HCT116 (cell line): Measurements from ENCODE around the gene NSMF.

Source experiments
- CEBPB ChIP-seq: IDR thresholded peaks from 2 replicates; pipeline ENCODE4 v1.6.1; 2012; ENCODE audit warnings: low read depth
- EGR1 ChIP-seq: IDR thresholded peaks from 2 replicates; pipeline ENCODE4 v1.6.1; 2012; ENCODE audit warnings: low read depth
- FOSL1 ChIP-seq: IDR thresholded peaks from 2 replicates; pipeline ENCODE4 v1.6.1; 2012; ENCODE audit warnings: low read depth
- POLR2A ChIP-seq: IDR thresholded peaks from 2 replicates; pipeline ENCODE4 v1.7.0; 2011; ENCODE audit warnings: borderline replicate concordance; ENCODE audit not compliant: insufficient read depth, insufficient read length; ENCODE audit errors: extremely low read depth
- RAD21 ChIP-seq: IDR thresholded peaks from 2 replicates; pipeline ENCODE4 v1.6.1; 2012; ENCODE audit warnings: low read depth, mild to moderate bottlenecking
- SIN3A ChIP-seq: IDR thresholded peaks from 2 replicates; pipeline ENCODE4 v1.6.1; 2012; ENCODE audit warnings: low read depth
- YY1 ChIP-seq: IDR thresholded peaks from 2 replicates; pipeline ENCODE4 v1.6.1; 2011; ENCODE audit warnings: low read length, low read depth, moderate library complexity, mild to moderate bottlenecking; ENCODE audit not compliant: insufficient replicate concordance; ENCODE audit errors: extremely low read depth
- ZNF274 ChIP-seq: fragments of 200-500 bp; sonication (Bioruptor generic); IDR thresholded peaks from 2 replicates; pipeline ENCODE4 v1.6.1; 2014; ENCODE audit warnings: mild to moderate bottlenecking, low read depth, low read length, inconsistent platforms
- TF ChIP-seq, protein P1 (sequence below), 3 experiments: fragments of 200-600 bp in 1 of 3; sonication (generic) in 1 of 3; IDR thresholded peaks in 2 of 3; conservative IDR thresholded peaks in 1 of 3; 2 replicates each; pipeline ENCODE4 v1.5.1; 2012 to 2017; ENCODE audit warnings: low read depth in 2 of 3, low read length in 2 of 3, antibody characterized with exemption in 1 of 3, borderline replicate concordance in 1 of 3, control low read depth in 1 of 3, mild to moderate bottlenecking in 1 of 3, mixed read lengths in 1 of 3, mixed run types in 1 of 3, moderate library complexity in 1 of 3; ENCODE audit not compliant: insufficient read depth in 1 of 3
- TF ChIP-seq, protein P2 (sequence below): IDR thresholded peaks from 2 replicates; pipeline ENCODE4 v1.6.1; 2012
- TF ChIP-seq, protein P3 (sequence below): IDR thresholded peaks from 2 replicates; pipeline ENCODE4 v1.6.1; 2011; ENCODE audit warnings: mild to moderate bottlenecking, low read length, moderate library complexity; ENCODE audit not compliant: insufficient replicate concordance; ENCODE audit errors: extremely low read depth

DNA sequence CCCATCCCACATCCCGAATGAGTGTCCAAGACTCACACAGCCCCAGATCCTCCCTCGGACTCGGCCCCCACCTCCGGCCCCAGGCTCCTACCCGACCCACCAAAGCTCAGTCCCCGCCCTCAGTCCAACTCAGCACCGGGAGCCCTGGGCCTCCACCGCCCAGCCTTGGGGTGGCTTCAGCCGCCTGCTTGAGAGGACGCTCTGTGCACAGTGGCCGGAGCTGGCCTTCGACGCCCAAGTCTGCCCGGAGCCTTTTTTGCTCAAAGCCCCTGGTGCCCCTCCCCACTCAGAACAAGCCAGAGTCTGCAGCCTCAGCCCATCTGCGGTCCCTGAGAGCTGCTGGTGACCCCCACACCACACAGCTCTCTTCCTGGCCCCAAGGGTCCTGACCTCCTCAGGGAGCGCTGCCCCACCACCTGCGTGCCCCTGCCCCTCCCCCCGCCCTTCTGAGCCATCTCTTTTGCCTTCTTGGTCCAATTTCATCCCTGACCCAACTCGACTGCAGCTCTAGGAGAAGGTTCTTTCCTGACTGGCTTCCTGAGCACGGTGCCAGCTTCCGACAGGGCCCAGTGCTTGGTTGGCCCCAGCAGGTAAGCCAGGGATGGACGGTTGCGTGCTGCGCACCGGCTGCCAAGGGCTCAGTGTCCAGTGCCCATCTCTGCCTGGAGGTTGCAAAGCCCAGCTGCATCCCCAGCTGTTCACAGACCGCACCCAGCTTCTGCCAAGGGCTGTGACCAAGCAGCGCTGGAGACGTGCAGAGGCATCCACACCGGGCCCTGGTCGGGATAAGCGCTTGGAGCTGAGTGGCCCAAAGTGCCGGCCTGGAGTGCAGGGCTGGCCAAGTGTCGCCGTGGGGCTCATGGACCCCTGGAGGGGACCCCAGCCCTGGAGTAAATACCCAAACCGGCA is 27.7 kb upstream of the NSMF start:
- TF ChIP-seq, protein P1, sequence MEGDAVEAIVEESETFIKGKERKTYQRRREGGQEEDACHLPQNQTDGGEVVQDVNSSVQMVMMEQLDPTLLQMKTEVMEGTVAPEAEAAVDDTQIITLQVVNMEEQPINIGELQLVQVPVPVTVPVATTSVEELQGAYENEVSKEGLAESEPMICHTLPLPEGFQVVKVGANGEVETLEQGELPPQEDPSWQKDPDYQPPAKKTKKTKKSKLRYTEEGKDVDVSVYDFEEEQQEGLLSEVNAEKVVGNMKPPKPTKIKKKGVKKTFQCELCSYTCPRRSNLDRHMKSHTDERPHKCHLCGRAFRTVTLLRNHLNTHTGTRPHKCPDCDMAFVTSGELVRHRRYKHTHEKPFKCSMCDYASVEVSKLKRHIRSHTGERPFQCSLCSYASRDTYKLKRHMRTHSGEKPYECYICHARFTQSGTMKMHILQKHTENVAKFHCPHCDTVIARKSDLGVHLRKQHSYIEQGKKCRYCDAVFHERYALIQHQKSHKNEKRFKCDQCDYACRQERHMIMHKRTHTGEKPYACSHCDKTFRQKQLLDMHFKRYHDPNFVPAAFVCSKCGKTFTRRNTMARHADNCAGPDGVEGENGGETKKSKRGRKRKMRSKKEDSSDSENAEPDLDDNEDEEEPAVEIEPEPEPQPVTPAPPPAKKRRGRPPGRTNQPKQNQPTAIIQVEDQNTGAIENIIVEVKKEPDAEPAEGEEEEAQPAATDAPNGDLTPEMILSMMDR (IDR thresholded peaks at IDR 0.05 in 2 of 3, conservative IDR thresholded peaks at IDR 0.05 in 1 of 3; ENCODE audit: borderline replicate concordance in 1 of 3, insufficient read depth in 1 of 3, low read depth in 2 of 3, low read length in 2 of 3) = no peak
- no peak for TF ChIP-seq FOSL1
- TF ChIP-seq RAD21 = no peak
- no peak for TF ChIP-seq POLR2A
- TF ChIP-seq EGR1 = no peak
- no peak for TF ChIP-seq CEBPB
- TF ChIP-seq, protein P2, sequence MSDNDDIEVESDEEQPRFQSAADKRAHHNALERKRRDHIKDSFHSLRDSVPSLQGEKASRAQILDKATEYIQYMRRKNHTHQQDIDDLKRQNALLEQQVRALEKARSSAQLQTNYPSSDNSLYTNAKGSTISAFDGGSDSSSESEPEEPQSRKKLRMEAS = no peak
- no peak for TF ChIP-seq SIN3A
- TF ChIP-seq, protein P3, sequence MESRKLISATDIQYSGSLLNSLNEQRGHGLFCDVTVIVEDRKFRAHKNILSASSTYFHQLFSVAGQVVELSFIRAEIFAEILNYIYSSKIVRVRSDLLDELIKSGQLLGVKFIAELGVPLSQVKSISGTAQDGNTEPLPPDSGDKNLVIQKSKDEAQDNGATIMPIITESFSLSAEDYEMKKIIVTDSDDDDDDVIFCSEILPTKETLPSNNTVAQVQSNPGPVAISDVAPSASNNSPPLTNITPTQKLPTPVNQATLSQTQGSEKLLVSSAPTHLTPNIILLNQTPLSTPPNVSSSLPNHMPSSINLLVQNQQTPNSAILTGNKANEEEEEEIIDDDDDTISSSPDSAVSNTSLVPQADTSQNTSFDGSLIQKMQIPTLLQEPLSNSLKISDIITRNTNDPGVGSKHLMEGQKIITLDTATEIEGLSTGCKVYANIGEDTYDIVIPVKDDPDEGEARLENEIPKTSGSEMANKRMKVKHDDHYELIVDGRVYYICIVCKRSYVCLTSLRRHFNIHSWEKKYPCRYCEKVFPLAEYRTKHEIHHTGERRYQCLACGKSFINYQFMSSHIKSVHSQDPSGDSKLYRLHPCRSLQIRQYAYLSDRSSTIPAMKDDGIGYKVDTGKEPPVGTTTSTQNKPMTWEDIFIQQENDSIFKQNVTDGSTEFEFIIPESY = no peak
- TF ChIP-seq ZNF274 = no peak
- TF ChIP-seq YY1 = no peak
